Measurements from ENCODE around the gene ITGA7. TPM values are rescaled to one million over a fixed set of nuclear protein-coding genes. Genes with fewer than 3 reads are reported as not detected.

Gene ITGA7
- total RNA-seq, 1 donor from 2014 or later = 4.0 TPM

GRCh38 chr12:55647027-55647426, 60.7 kb downstream of the ITGA7 start:
- no peak overlapping the region for H3K4me3 Mint-ChIP-seq (ENCODE audit: unreplicated experiment)
- H3K27ac Mint-ChIP-seq (ENCODE audit: unreplicated experiment) = no peak overlapping the region
- TF ChIP-seq, protein P1, sequence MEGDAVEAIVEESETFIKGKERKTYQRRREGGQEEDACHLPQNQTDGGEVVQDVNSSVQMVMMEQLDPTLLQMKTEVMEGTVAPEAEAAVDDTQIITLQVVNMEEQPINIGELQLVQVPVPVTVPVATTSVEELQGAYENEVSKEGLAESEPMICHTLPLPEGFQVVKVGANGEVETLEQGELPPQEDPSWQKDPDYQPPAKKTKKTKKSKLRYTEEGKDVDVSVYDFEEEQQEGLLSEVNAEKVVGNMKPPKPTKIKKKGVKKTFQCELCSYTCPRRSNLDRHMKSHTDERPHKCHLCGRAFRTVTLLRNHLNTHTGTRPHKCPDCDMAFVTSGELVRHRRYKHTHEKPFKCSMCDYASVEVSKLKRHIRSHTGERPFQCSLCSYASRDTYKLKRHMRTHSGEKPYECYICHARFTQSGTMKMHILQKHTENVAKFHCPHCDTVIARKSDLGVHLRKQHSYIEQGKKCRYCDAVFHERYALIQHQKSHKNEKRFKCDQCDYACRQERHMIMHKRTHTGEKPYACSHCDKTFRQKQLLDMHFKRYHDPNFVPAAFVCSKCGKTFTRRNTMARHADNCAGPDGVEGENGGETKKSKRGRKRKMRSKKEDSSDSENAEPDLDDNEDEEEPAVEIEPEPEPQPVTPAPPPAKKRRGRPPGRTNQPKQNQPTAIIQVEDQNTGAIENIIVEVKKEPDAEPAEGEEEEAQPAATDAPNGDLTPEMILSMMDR (IDR thresholded peaks at IDR 0.05; ENCODE audit: unreplicated experiment) = no peak
- peaks cover 3% of the 10 kb centered on the region for H3K4me1 Mint-ChIP-seq (ENCODE audit: unreplicated experiment)
- H3K27me3 Mint-ChIP-seq (ENCODE audit: unreplicated experiment) = peaks cover 4% of the 10 kb centered on the region
- DNase-seq (ENCODE audit: low spot score) = no peak
- H3K9me3 Mint-ChIP-seq (ENCODE audit: unreplicated experiment) = peaks cover 11% of the 10 kb centered on the region
- H3K36me3 Mint-ChIP-seq (ENCODE audit: low read depth, unreplicated experiment) = peaks cover 10% of the 10 kb centered on the region

GRCh38 chr12:55644591-55644990, 63.1 kb downstream of the ITGA7 start:
- H3K27ac Mint-ChIP-seq (ENCODE audit: unreplicated experiment) = no peak overlapping the region
- peaks cover 6% of the 10 kb centered on the region for H3K27me3 Mint-ChIP-seq (ENCODE audit: unreplicated experiment)
- peaks cover 9% of the 10 kb centered on the region for H3K9me3 Mint-ChIP-seq (ENCODE audit: unreplicated experiment)
- no peak overlapping the region for H3K4me3 Mint-ChIP-seq (ENCODE audit: unreplicated experiment)
- peaks cover 3% of the 10 kb centered on the region for H3K4me1 Mint-ChIP-seq (ENCODE audit: unreplicated experiment)
- TF ChIP-seq, protein P1 (IDR thresholded peaks at IDR 0.05; ENCODE audit: unreplicated experiment) = no peak
- no peak for DNase-seq (ENCODE audit: low spot score)
- peaks cover 6% of the 10 kb centered on the region for H3K36me3 Mint-ChIP-seq (ENCODE audit: low read depth, unreplicated experiment)

DNA sequence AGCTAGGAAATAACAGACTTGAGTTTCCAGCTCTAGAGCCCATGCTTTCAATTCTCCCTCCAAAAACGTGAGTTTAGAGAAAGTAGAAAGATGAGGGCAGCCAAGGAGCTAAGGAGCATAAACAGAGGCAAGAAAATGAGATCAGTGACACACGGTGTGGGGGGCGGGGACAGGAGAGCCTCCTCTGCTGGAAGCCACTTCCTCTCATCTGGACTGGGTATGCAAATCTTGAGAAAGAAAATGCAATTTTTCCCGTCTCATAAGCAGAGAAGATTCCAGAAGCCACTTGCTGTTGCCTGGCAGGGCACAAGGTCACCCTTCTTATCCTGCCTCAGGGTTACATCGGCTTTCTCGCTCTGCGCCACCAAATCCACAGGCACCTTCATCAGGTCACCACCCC, 65.0 kb downstream of the ITGA7 start:
- H3K4me3 Mint-ChIP-seq (ENCODE audit: unreplicated experiment) = no peak overlapping the region
- DNase-seq (ENCODE audit: low spot score) = no peak
- TF ChIP-seq, protein P1 (IDR thresholded peaks at IDR 0.05; ENCODE audit: unreplicated experiment) = no peak
- H3K4me1 Mint-ChIP-seq (ENCODE audit: unreplicated experiment) = peaks cover 3% of the 10 kb centered on the region
- H3K9me3 Mint-ChIP-seq (ENCODE audit: unreplicated experiment) = peaks cover 4% of the 10 kb centered on the region
- H3K27ac Mint-ChIP-seq (ENCODE audit: unreplicated experiment) = no peak overlapping the region
- peaks cover 6% of the 10 kb centered on the region for H3K27me3 Mint-ChIP-seq (ENCODE audit: unreplicated experiment)
- H3K36me3 Mint-ChIP-seq (ENCODE audit: low read depth, unreplicated experiment) = peaks cover 4% of the 10 kb centered on the region

DNA sequence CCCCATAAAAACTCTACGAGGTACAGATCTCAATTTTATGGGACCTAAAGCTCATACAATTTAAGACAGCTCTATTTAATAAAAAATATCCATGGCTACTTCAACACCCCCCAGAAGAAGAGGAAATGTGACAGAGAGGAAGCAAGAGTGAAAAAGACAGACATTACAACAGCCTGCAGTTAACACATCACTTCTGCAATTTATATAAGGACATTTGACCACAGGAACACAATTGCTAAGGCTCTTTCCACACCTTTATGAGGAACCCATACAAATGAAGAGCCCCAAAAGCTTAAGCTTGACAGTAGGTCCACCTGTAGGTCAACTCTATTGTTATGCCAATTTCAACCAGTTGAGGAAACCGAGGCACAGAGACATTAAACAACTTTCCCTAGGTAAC, 65.4 kb downstream of the ITGA7 start:
- Mint-ChIP-seq H3K9me3 (ENCODE audit: unreplicated experiment) (peaks cover 4% of the 10 kb centered on the region), H3K27me3 (ENCODE audit: unreplicated experiment) (peaks cover 10% of the 10 kb centered on the region), H3K36me3 (ENCODE audit: low read depth, unreplicated experiment) (peaks cover 4% of the 10 kb centered on the region), H3K27ac (ENCODE audit: unreplicated experiment) (no peak overlapping the region), H3K4me1 (ENCODE audit: unreplicated experiment) (peaks cover 3% of the 10 kb centered on the region), H3K4me3 (ENCODE audit: unreplicated experiment) (no peak overlapping the region)
- TF ChIP-seq, protein P1 (IDR thresholded peaks at IDR 0.05; ENCODE audit: unreplicated experiment) = no peak
- no peak for DNase-seq (ENCODE audit: low spot score)

- H3K27me3 Mint-ChIP-seq (ENCODE audit: unreplicated experiment) = peaks cover 11% of the 10 kb centered on the region
- no peak for DNase-seq (ENCODE audit: low spot score)
- no peaks in the 10 kb centered on the region for H3K9me3 Mint-ChIP-seq (ENCODE audit: unreplicated experiment)
- H3K36me3 Mint-ChIP-seq (ENCODE audit: low read depth, unreplicated experiment) = peaks cover 4% of the 10 kb centered on the region
- peaks cover 3% of the 10 kb centered on the region for H3K4me1 Mint-ChIP-seq (ENCODE audit: unreplicated experiment)
- TF ChIP-seq, protein P1 (IDR thresholded peaks at IDR 0.05; ENCODE audit: unreplicated experiment) = no peak
- no peak overlapping the region for H3K27ac Mint-ChIP-seq (ENCODE audit: unreplicated experiment)
- H3K4me3 Mint-ChIP-seq (ENCODE audit: unreplicated experiment) = no peak overlapping the region
Measured at GRCh38 chr12:55641595-55641994, 66.1 kb downstream of the ITGA7 start.

All from endothelial cell (in vitro differentiated cells).